ENCODE data around the gene CPSF4L.

GRCh38 chr17:73223626-73224230 is 38.0 kb downstream of the CPSF4L start:
- no peak for TF ChIP-seq CTCF (IDR thresholded peaks at IDR 0.05)
- no peak for TF ChIP-seq REST (IDR thresholded peaks at IDR 0.05; ENCODE audit: insufficient read depth in 1 of 2, low read depth in 2 of 2, low read length in 1 of 2)
- TF ChIP-seq POLR2AphosphoS5 (IDR thresholded peaks at IDR 0.05; ENCODE audit: low read depth, low read length), result no peak
- no peak for TF ChIP-seq SIN3A (IDR thresholded peaks at IDR 0.05; ENCODE audit: borderline replicate concordance, insufficient read depth, low read depth, low read length)
- TF ChIP-seq TCF7L2 (IDR thresholded peaks at IDR 0.05; ENCODE audit: low read depth, low read length), result no peak

All from Panc1 (cell line).